GM23338 (cell line): ENCODE results near the gene UGT2A1. TPM values are rescaled to one million over a fixed set of nuclear protein-coding genes. Genes with fewer than 3 reads are reported as not detected.
A peak's percentile ranks its signal among the peaks of the same experiment; 100 is the strongest.

ENCODE experiments used
- ATAC-seq: fragments of 200-7000 bp; cut with Tn5 transposase; 3 replicates; pipeline ENCODE4 v1.9.1; 2020
- DNase-seq: peaks from one replicate; pipeline ENCODE4 v3.0.0-alpha.2; 2015; ENCODE audit warnings: low spot score
- H2AFZ ChIP-seq: fragments of 200-600 bp; sonication (generic); 2 replicates; pipeline ENCODE4 v1.8.0; 2016; ENCODE audit warnings: antibody characterized with exemption, mild to moderate bottlenecking, moderate library complexity
- H3F3A ChIP-seq: fragments of 200-600 bp; sonication (generic); replicated peaks from 2 replicates; pipeline ENCODE4 v1.8.0; 2017; ENCODE audit warnings: antibody characterized with exemption, mixed run types, low read depth
- H3K27ac ChIP-seq: fragments of 200-600 bp; sonication (generic); 2 replicates; pipeline ENCODE4 v1.6.1; 2016; ENCODE audit warnings: low read depth
- H3K27me3 ChIP-seq: fragments of 200-600 bp; sonication (generic); 2 replicates; pipeline ENCODE4 v1.8.0; 2016; ENCODE audit warnings: mild to moderate bottlenecking, mixed run types, moderate library complexity; ENCODE audit not compliant: insufficient read depth
- H3K36me3 ChIP-seq: fragments of 200-600 bp; sonication (generic); 2 replicates; pipeline ENCODE4 v1.8.0; 2016; ENCODE audit warnings: mild to moderate bottlenecking; ENCODE audit not compliant: insufficient read depth
- H3K4me1 ChIP-seq: fragments of 200-600 bp; sonication (generic); 2 replicates; pipeline ENCODE4 v1.8.0; 2016; ENCODE audit warnings: mild to moderate bottlenecking, moderate library complexity; ENCODE audit not compliant: insufficient read depth
- H3K4me2 ChIP-seq: fragments of 200-600 bp; sonication (generic); 2 replicates; pipeline ENCODE4 v1.7.1; 2017; ENCODE audit warnings: mixed run types
- H3K4me3 ChIP-seq: fragments of 200-600 bp; sonication (generic); 2 replicates; pipeline ENCODE4 v1.6.1; 2016; ENCODE audit warnings: mixed run types
- H3K79me2 ChIP-seq: fragments of 200-600 bp; sonication (generic); replicated peaks from 2 replicates; pipeline ENCODE4 v1.8.0; 2017; ENCODE audit warnings: mild to moderate bottlenecking; ENCODE audit not compliant: insufficient read depth
- H3K9me2 ChIP-seq: fragments of 200-600 bp; sonication (generic); 2 replicates; pipeline ENCODE4 v1.8.0; 2017; ENCODE audit not compliant: insufficient read depth
- H4K20me1 ChIP-seq: fragments of 200-600 bp; sonication (generic); replicated peaks from 2 replicates; pipeline ENCODE4 v1.8.0; 2017; ENCODE audit warnings: mild to moderate bottlenecking; ENCODE audit not compliant: insufficient read depth
- H3K27ac Mint-ChIP-seq: 2 replicates; pipeline ENCODE4 v1.8.0; 2020; ENCODE audit warnings: inconsistent platforms, mild to moderate bottlenecking, moderate library complexity, mixed read lengths
- H3K27me3 Mint-ChIP-seq: 3 replicates; pipeline ENCODE4 v1.8.0; 2022; ENCODE audit warnings: low read depth, mild to moderate bottlenecking, moderate library complexity, mixed read lengths, inconsistent platforms; ENCODE audit not compliant: insufficient read depth, poor library complexity
- H3K36me3 Mint-ChIP-seq: 3 replicates; pipeline ENCODE4 v1.8.0; 2021; ENCODE audit warnings: low read depth, mild to moderate bottlenecking, inconsistent platforms, moderate library complexity, mixed read lengths
- H3K4me1 Mint-ChIP-seq: 3 replicates; pipeline ENCODE4 v1.8.0; 2020; ENCODE audit warnings: mild to moderate bottlenecking, inconsistent platforms, mixed read lengths
- H3K4me3 Mint-ChIP-seq: 3 replicates; pipeline ENCODE4 v1.8.0; 2021; ENCODE audit warnings: moderate library complexity, mild to moderate bottlenecking, inconsistent platforms, mixed read lengths
- H3K9me3 Mint-ChIP-seq: 3 replicates; pipeline ENCODE4 v1.8.0; 2020; ENCODE audit warnings: moderate library complexity, mild to moderate bottlenecking, inconsistent platforms, mixed read lengths
- CTCF ChIP-seq, 2 experiments: fragments of 200-600 bp in 1 of 2; sonication (generic) in 1 of 2; conservative IDR thresholded peaks; 2 replicates each; pipeline versions ENCODE4 v1.5.1 to v1.6.1; 2016 to 2017; ENCODE audit warnings: antibody characterized with exemption in 2 of 2, low read depth in 2 of 2, mild to moderate bottlenecking in 2 of 2, moderate library complexity in 1 of 2
- NANOG ChIP-seq: IDR thresholded peaks from 2 replicates; pipeline ENCODE4 v1.6.1; 2016; ENCODE audit warnings: antibody characterized with exemption, borderline replicate concordance
- REST ChIP-seq: IDR thresholded peaks from one replicate; pipeline ENCODE4 v1.6.1; 2018; ENCODE audit warnings: antibody characterized with exemption; ENCODE audit not compliant: unreplicated experiment
- ZNF114 ChIP-seq: fragments of 250-450 bp; sonication (Bioruptor Pico); IDR thresholded peaks from 2 replicates; pipeline ENCODE4 v1.5.0; 2020; ENCODE audit warnings: mild to moderate bottlenecking, moderate library complexity
- ZNF462 ChIP-seq: fragments of 250-450 bp; sonication (Bioruptor Pico); IDR thresholded peaks from 2 replicates; pipeline ENCODE4 v1.5.0; 2020; ENCODE audit warnings: mild to moderate bottlenecking, moderate library complexity
- polyA plus RNA-seq: library from polyadenylated mRNA; unstranded; fragments of >200 nt; fragmentation: Nextera tagmentation; extraction: Ambion mirVana; gene quantifications from 2 replicates; pipeline ENCODE4 v1.2.1, GENCODE V29; 2016
- total RNA-seq: library from RNA; depleted of rRNA; stranded (reverse); fragments of >200 nt; shearing (Covaris generic); gene quantifications from 2 replicates; pipeline ENCODE4 v1.2.3, GENCODE V29; 2014

UGT2A1 gene
- total and polyA plus RNA-seq, 2 experiments from 2014 or later, result not detected

- no peak overlapping the region for H3K4me3 Mint-ChIP-seq
- no peaks in the 10 kb centered on the region for H3K9me2 ChIP-seq
- no peak overlapping the region for H3K27ac Mint-ChIP-seq
- DNase-seq (peak; percentile 71), ATAC-seq (no peak)
- H3K79me2 ChIP-seq, result no peaks in the 10 kb centered on the region
- no peaks in the 10 kb centered on the region for H3K4me1 ChIP-seq
- H3K27ac ChIP-seq, result no peak overlapping the region
- H3K27me3 ChIP-seq, result no peaks in the 10 kb centered on the region
- H3F3A ChIP-seq, result no peaks in the 10 kb centered on the region
- H3K36me3 Mint-ChIP-seq, result no peaks in the 10 kb centered on the region; the same call in 2 of the 3 replicates
- no peak overlapping the region for H3K4me2 ChIP-seq
- H3K27me3 Mint-ChIP-seq, result no peaks in the 10 kb centered on the region
- H3K9me3 Mint-ChIP-seq, result peaks cover 2% of the 10 kb centered on the region; the same call in 1 of the 3 replicates
- TF ChIP-seq NANOG, result no peak
- TF ChIP-seq ZNF462, result no peak
- TF ChIP-seq CTCF (conservative IDR thresholded peaks at IDR 0.05; ENCODE audit: low read depth in 2 of 2), result peak; percentile 75 to 79
- H2AFZ ChIP-seq, result no peak overlapping the region
- no peaks in the 10 kb centered on the region for H3K36me3 ChIP-seq
- H3K4me1 Mint-ChIP-seq, result no peaks in the 10 kb centered on the region
- H3K4me3 ChIP-seq, result no peak overlapping the region
- no peaks in the 10 kb centered on the region for H4K20me1 ChIP-seq
Measured at GRCh38 chr4:69617083-69617694, 35.9 kb downstream of the UGT2A1 start.

GRCh38 chr4:69610484-69610883 is 42.6 kb downstream of the UGT2A1 start:
- Histone ChIP-seq H3K27me3 (no peaks in the 10 kb centered on the region), H3K79me2 (no peaks in the 10 kb centered on the region), H3K4me2 (no peak overlapping the region), H2AFZ (no peak overlapping the region), H3K36me3 (no peaks in the 10 kb centered on the region), H3K4me1 (no peaks in the 10 kb centered on the region), H3F3A (no peaks in the 10 kb centered on the region), H3K4me3 (no peak overlapping the region), H3K9me2 (no peaks in the 10 kb centered on the region), H3K27ac (no peak overlapping the region), H4K20me1 (no peaks in the 10 kb centered on the region)
- H3K27ac Mint-ChIP-seq, result no peak overlapping the region
- no peak for DNase-seq
- H3K4me3 Mint-ChIP-seq, result no peak overlapping the region
- H3K27me3 Mint-ChIP-seq, result no peaks in the 10 kb centered on the region
- H3K36me3 Mint-ChIP-seq, result no peaks in the 10 kb centered on the region; the same call in 2 of the 3 replicates
- no peaks in the 10 kb centered on the region; the same call in 2 of the 3 replicates for H3K9me3 Mint-ChIP-seq
- no peaks in the 10 kb centered on the region for H3K4me1 Mint-ChIP-seq
- no peak for ATAC-seq
- TF ChIP-seq ZNF114, result no peak
- TF ChIP-seq REST, result no peak
